Stimulated activated memory B cell treated with anti-CD40 and anti-IgM and Interleukin-4, amounts not matched to agents 10 μg/mL and 1 μg/mL and 100 μg/mL, for 72 hours (primary cell): ENCODE measurements around the gene SEMA4A.
A peak's percentile ranks its signal among the peaks of the same experiment; 100 is the strongest.

Source experiments
- ATAC-seq: fragments of 150-1000 bp; cut with Tn5 transposase; 2 replicates; pipeline ENCODE4 v1.10.0; 2021
- H3K27ac Mint-ChIP-seq: one replicate; pipeline ENCODE4 v1.8.0; 2022; ENCODE audit warnings: mild to moderate bottlenecking, mixed read lengths
- H3K27me3 Mint-ChIP-seq: one replicate; pipeline ENCODE4 v1.8.0; 2022; ENCODE audit warnings: mixed read lengths
- H3K36me3 Mint-ChIP-seq: one replicate; pipeline ENCODE4 v1.8.0; 2022; ENCODE audit warnings: mixed read lengths
- H3K4me1 Mint-ChIP-seq: one replicate; pipeline ENCODE4 v1.8.0; 2022; ENCODE audit warnings: mixed read lengths
- H3K4me3 Mint-ChIP-seq: one replicate; pipeline ENCODE4 v1.8.0; 2022; ENCODE audit warnings: mild to moderate bottlenecking, moderate library complexity, mixed read lengths
- H3K9me3 Mint-ChIP-seq: one replicate; pipeline ENCODE4 v1.8.0; 2022; ENCODE audit warnings: mixed read lengths

Gene SEMA4A

GRCh38 chr1:156153362-156153761, at the start of gene SEMA4A:
Gene SEMA4A (plus strand): TSS chr1:156153585. CDS start chr1:156154579, 994 bp downstream.
- H3K9me3 Mint-ChIP-seq: no peaks in the 10 kb centered on the region
- H3K36me3 Mint-ChIP-seq: peaks cover 18% of the 10 kb centered on the region
- H3K27me3 Mint-ChIP-seq: peaks cover 37% of the 10 kb centered on the region
- peak within 1 kb of the TSS; percentile 69 for H3K27ac Mint-ChIP-seq
- H3K4me1 Mint-ChIP-seq: peaks cover 93% of the 10 kb centered on the region
- no peak for ATAC-seq
- H3K4me3 Mint-ChIP-seq: peak within 1 kb of the TSS; percentile 80

- Mint-ChIP-seq H3K27ac (peak overlapping the region; percentile 98), H3K9me3 (no peaks in the 10 kb centered on the region)
These were observed 49.1 kb upstream of the SEMA4A start for GRCh38 chr1:156104065-156104810.

GRCh38 chr1:156104861-156105832, 48.2 kb upstream of the SEMA4A start:
- Mint-ChIP-seq H3K27me3 (no peaks in the 10 kb centered on the region), H3K9me3 (no peaks in the 10 kb centered on the region), H3K36me3 (no peaks in the 10 kb centered on the region), H3K4me1 (peaks cover 88% of the 10 kb centered on the region), H3K27ac (peak overlapping the region; percentile 98), H3K4me3 (peak overlapping the region; percentile 87)
- ATAC-seq: no peak

More at GRCh38 chr1:156104065-156104810, 49.1 kb upstream of the SEMA4A start:
- H3K36me3 Mint-ChIP-seq: no peaks in the 10 kb centered on the region
- peak overlapping the region; percentile 3 for H3K4me3 Mint-ChIP-seq
- H3K4me1 Mint-ChIP-seq: peaks cover 84% of the 10 kb centered on the region
- ATAC-seq: peak; percentile 17
- no peaks in the 10 kb centered on the region for H3K27me3 Mint-ChIP-seq

GRCh38 chr1:156106624-156107488, 46.5 kb upstream of the SEMA4A start:
- peak; percentile 70 for ATAC-seq
- Mint-ChIP-seq H3K36me3 (no peaks in the 10 kb centered on the region), H3K9me3 (no peaks in the 10 kb centered on the region), H3K4me3 (peak overlapping the region; percentile 87), H3K27ac (peak overlapping the region; percentile 98), H3K27me3 (no peaks in the 10 kb centered on the region), H3K4me1 (peaks cover 83% of the 10 kb centered on the region)

- H3K27me3 Mint-ChIP-seq: no peaks in the 10 kb centered on the region
- peak overlapping the region; percentile 98 for H3K27ac Mint-ChIP-seq
- ATAC-seq: no peak
- H3K4me3 Mint-ChIP-seq: peak overlapping the region; percentile 46
- H3K4me1 Mint-ChIP-seq: peaks cover 83% of the 10 kb centered on the region
- no peaks in the 10 kb centered on the region for H3K36me3 Mint-ChIP-seq
- no peaks in the 10 kb centered on the region for H3K9me3 Mint-ChIP-seq
These were observed 45.3 kb upstream of the SEMA4A start for GRCh38 chr1:156108057-156108456.

GRCh38 chr1:156108664-156109241, 44.6 kb upstream of the SEMA4A start:
- Mint-ChIP-seq H3K4me3 (peak overlapping the region; percentile 46), H3K27ac (peak overlapping the region; percentile 98), H3K36me3 (no peaks in the 10 kb centered on the region), H3K9me3 (no peaks in the 10 kb centered on the region), H3K27me3 (no peaks in the 10 kb centered on the region), H3K4me1 (peaks cover 83% of the 10 kb centered on the region)
- ATAC-seq: no peak

- Mint-ChIP-seq H3K4me1 (peaks cover 83% of the 10 kb centered on the region), H3K27ac (no peak overlapping the region), H3K27me3 (no peaks in the 10 kb centered on the region)
These were observed 43.1 kb upstream of the SEMA4A start for GRCh38 chr1:156110252-156110651.

GRCh38 chr1:156111355-156111962, 41.9 kb upstream of the SEMA4A start:
- ATAC-seq: no peak
- Mint-ChIP-seq H3K36me3 (peaks cover 11% of the 10 kb centered on the region), H3K27ac (no peak overlapping the region), H3K27me3 (peaks cover 5% of the 10 kb centered on the region), H3K4me3 (no peak overlapping the region), H3K9me3 (no peaks in the 10 kb centered on the region), H3K4me1 (peaks cover 81% of the 10 kb centered on the region)

More at GRCh38 chr1:156110252-156110651, 43.1 kb upstream of the SEMA4A start:
- Mint-ChIP-seq H3K9me3 (no peaks in the 10 kb centered on the region), H3K36me3 (peaks cover 5% of the 10 kb centered on the region), H3K4me3 (no peak overlapping the region)
- ATAC-seq: no peak

GRCh38 chr1:156112276-156113137, 40.9 kb upstream of the SEMA4A start:
- Mint-ChIP-seq H3K9me3 (no peaks in the 10 kb centered on the region), H3K4me3 (no peak overlapping the region), H3K36me3 (peaks cover 14% of the 10 kb centered on the region), H3K4me1 (peaks cover 73% of the 10 kb centered on the region), H3K27me3 (peaks cover 9% of the 10 kb centered on the region), H3K27ac (peak overlapping the region; percentile 95)
- no peak for ATAC-seq

GRCh38 chr1:156113282-156113950, 40.0 kb upstream of the SEMA4A start:
- no peaks in the 10 kb centered on the region for H3K9me3 Mint-ChIP-seq
- peaks cover 21% of the 10 kb centered on the region for H3K36me3 Mint-ChIP-seq
- no peak for ATAC-seq
- H3K4me1 Mint-ChIP-seq: peaks cover 71% of the 10 kb centered on the region
- no peak overlapping the region for H3K4me3 Mint-ChIP-seq
- peak overlapping the region; percentile 95 for H3K27ac Mint-ChIP-seq
- H3K27me3 Mint-ChIP-seq: peaks cover 9% of the 10 kb centered on the region

- ATAC-seq: peak; percentile 90
These were observed 39.1 kb upstream of the SEMA4A start, which contains the start of gene LMNA for GRCh38 chr1:156114101-156114918. Gene LMNA (plus strand): TSS chr1:156114711. CDS start chr1:156114919, 208 bp downstream.

GRCh38 chr1:156114919-156115513, 38.4 kb upstream of the SEMA4A start:
- Mint-ChIP-seq H3K27ac (peak overlapping the region; percentile 95), H3K4me1 (peaks cover 75% of the 10 kb centered on the region), H3K36me3 (peaks cover 30% of the 10 kb centered on the region), H3K27me3 (peaks cover 9% of the 10 kb centered on the region), H3K9me3 (no peaks in the 10 kb centered on the region), H3K4me3 (peak overlapping the region; percentile 98)
- peak; percentile 18 for ATAC-seq

More at GRCh38 chr1:156114101-156114918, 39.1 kb upstream of the SEMA4A start, which contains the start of gene LMNA:
- Mint-ChIP-seq H3K9me3 (no peaks in the 10 kb centered on the region), H3K36me3 (peaks cover 26% of the 10 kb centered on the region), H3K27me3 (peaks cover 9% of the 10 kb centered on the region), H3K27ac (peak within 1 kb of the TSS; percentile 95), H3K4me3 (peak within 1 kb of the TSS; percentile 98), H3K4me1 (peaks cover 72% of the 10 kb centered on the region)
